Measurements from ENCODE around the gene TCF4. TPM values are rescaled to one million over a fixed set of nuclear protein-coding genes. Genes with fewer than 3 reads are reported as not detected.

The TCF4 gene
- total RNA-seq, 1 experiment from 2014 or later: 143 TPM

DNA sequence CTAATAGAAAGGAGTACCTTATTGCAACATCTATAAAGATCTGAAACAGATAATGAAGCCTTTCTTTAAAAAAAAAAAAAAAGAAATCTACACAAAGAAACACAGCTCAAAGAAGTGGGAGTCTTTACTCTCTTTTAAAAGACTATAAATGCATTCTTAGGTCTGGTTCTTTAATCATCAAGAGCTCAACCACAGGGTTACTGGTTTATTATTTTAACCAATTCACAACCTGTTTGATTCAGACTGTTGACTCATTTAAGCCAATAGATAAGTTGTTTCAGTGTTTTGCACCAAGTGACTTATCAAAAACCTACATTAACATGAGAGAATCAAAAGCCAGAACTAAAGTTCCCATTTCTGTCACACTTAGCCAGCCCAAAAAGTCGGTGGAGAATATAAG is 93.1 kb downstream of the TCF4 start:
- H3K27me3 ChIP-seq (replicated peaks; ENCODE audit: insufficient read depth, low read depth, low read length, poor library complexity): no peaks in the 10 kb centered on the region
- no peaks in the 10 kb centered on the region for H3K9me3 ChIP-seq (ENCODE audit: low read depth, low read length, poor library complexity, severe bottlenecking)
- TF ChIP-seq, protein P1, sequence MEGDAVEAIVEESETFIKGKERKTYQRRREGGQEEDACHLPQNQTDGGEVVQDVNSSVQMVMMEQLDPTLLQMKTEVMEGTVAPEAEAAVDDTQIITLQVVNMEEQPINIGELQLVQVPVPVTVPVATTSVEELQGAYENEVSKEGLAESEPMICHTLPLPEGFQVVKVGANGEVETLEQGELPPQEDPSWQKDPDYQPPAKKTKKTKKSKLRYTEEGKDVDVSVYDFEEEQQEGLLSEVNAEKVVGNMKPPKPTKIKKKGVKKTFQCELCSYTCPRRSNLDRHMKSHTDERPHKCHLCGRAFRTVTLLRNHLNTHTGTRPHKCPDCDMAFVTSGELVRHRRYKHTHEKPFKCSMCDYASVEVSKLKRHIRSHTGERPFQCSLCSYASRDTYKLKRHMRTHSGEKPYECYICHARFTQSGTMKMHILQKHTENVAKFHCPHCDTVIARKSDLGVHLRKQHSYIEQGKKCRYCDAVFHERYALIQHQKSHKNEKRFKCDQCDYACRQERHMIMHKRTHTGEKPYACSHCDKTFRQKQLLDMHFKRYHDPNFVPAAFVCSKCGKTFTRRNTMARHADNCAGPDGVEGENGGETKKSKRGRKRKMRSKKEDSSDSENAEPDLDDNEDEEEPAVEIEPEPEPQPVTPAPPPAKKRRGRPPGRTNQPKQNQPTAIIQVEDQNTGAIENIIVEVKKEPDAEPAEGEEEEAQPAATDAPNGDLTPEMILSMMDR (conservative IDR thresholded peaks at IDR 0.05; ENCODE audit: low read depth, low read length): no peak
- no peak for TF ChIP-seq EZH2 (IDR thresholded peaks at IDR 0.05; ENCODE audit: borderline replicate concordance, low read depth, low read length, poor library complexity, severe bottlenecking)
- no TSS peak for BruUV-seq (replicated peaks)
- POLR2A ChIA-PET (ENCODE audit: low non-redundant PET): no interaction called here
- no peak overlapping the region for H3K27ac ChIP-seq (ENCODE audit: low read depth, low read length, poor library complexity, severe bottlenecking)
- intact Hi-C loops (cut with micrococcal nuclease; ENCODE audit: unreplicated experiment): loop anchor here (5.0 kb wide), 1 partner anchor 73 kb away; no protein-coding TSS in a partner anchor
- DNase-seq (ENCODE audit: low spot score): no peak
- no peaks in the 10 kb centered on the region for H3K36me3 ChIP-seq (ENCODE audit: insufficient read depth, low read length, poor library complexity, severe bottlenecking)
- no peak overlapping the region for H3K4me3 ChIP-seq (ENCODE audit: low read depth, low read length, poor library complexity, severe bottlenecking)
- CTCF ChIA-PET: no interaction called here
- H3K4me1 ChIP-seq (ENCODE audit: insufficient read depth, low read length, poor library complexity, severe bottlenecking): peaks cover 50% of the 10 kb centered on the region

DNA sequence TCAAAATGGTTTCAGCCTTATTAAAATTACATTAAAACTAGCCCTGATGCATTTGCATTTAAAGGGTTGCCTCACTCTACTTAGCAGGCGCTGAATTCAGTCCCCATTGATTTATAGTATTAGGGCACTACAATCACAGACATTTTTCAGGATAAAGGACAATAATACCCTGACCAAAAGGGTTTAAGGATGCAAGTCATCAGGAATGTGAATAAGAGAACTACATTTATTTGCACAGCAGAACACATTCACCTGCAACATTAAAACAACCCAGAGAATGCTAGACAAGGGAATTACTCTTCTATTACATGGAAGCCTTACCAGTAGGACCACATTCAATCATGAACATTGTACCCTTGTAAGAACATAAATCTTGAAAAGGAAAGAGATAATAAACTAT is 93.6 kb downstream of the TCF4 start:
- ChIA-PET POLR2A (ENCODE audit: low non-redundant PET) (no interaction called here), CTCF (interaction anchor here (0.6 kb wide), 1 partner anchor 12 kb away, joined by 4 read pairs; no protein-coding TSS in a partner anchor)
- intact Hi-C loops (cut with micrococcal nuclease; ENCODE audit: unreplicated experiment): no loop called here

DNA sequence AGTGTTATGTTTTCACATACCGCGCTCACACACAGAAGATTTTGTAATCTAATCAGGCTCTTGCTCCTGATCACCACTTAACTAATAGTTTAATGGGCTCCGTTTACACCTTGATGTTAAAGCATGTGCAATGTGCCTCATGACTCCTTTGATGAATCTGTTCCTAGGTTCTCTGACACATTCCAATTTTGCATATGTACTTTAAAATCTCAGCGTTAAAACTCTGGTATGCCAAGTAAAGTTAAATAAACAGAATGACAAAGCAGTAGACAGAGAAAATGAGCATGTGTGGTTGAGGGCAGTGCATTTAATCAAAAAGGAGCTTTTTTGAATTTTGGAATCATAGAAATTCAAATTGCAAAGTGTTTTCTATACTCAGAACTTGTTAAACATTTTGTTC is 96.4 kb downstream of the TCF4 start:
- TF ChIP-seq, protein P1 (conservative IDR thresholded peaks at IDR 0.05; ENCODE audit: low read depth, low read length): no peak
- no peak for TF ChIP-seq EZH2 (IDR thresholded peaks at IDR 0.05; ENCODE audit: borderline replicate concordance, low read depth, low read length, poor library complexity, severe bottlenecking)
- Histone ChIP-seq H3K27me3 (replicated peaks; ENCODE audit: insufficient read depth, low read depth, low read length, poor library complexity) (no peaks in the 10 kb centered on the region), H3K36me3 (ENCODE audit: insufficient read depth, low read length, poor library complexity, severe bottlenecking) (no peaks in the 10 kb centered on the region), H3K4me3 (ENCODE audit: low read depth, low read length, poor library complexity, severe bottlenecking) (no peak overlapping the region), H3K9me3 (ENCODE audit: low read depth, low read length, poor library complexity, severe bottlenecking) (no peaks in the 10 kb centered on the region), H3K4me1 (ENCODE audit: insufficient read depth, low read length, poor library complexity, severe bottlenecking) (peaks cover 42% of the 10 kb centered on the region), H3K27ac (ENCODE audit: low read depth, low read length, poor library complexity, severe bottlenecking) (no peak overlapping the region)
- intact Hi-C loops (cut with micrococcal nuclease; ENCODE audit: unreplicated experiment): no loop called here
- DNase-seq (ENCODE audit: low spot score): no peak
- no TSS peak for BruUV-seq (replicated peaks)
- CTCF ChIA-PET: no interaction called here
- POLR2A ChIA-PET (ENCODE audit: low non-redundant PET): no interaction called here

More for the DNA sequence above, 93.6 kb downstream of the TCF4 start:
- Histone ChIP-seq H3K27me3 (replicated peaks; ENCODE audit: insufficient read depth, low read depth, low read length, poor library complexity) (no peaks in the 10 kb centered on the region), H3K4me1 (ENCODE audit: insufficient read depth, low read length, poor library complexity, severe bottlenecking) (peaks cover 48% of the 10 kb centered on the region), H3K36me3 (ENCODE audit: insufficient read depth, low read length, poor library complexity, severe bottlenecking) (no peaks in the 10 kb centered on the region), H3K4me3 (ENCODE audit: low read depth, low read length, poor library complexity, severe bottlenecking) (no peak overlapping the region), H3K9me3 (ENCODE audit: low read depth, low read length, poor library complexity, severe bottlenecking) (no peaks in the 10 kb centered on the region), H3K27ac (ENCODE audit: low read depth, low read length, poor library complexity, severe bottlenecking) (no peak overlapping the region)
- DNase-seq (ENCODE audit: low spot score): no peak
- BruUV-seq (replicated peaks): no TSS peak
- TF ChIP-seq, protein P1 (conservative IDR thresholded peaks at IDR 0.05; ENCODE audit: low read depth, low read length): no peak
- TF ChIP-seq EZH2 (IDR thresholded peaks at IDR 0.05; ENCODE audit: borderline replicate concordance, low read depth, low read length, poor library complexity, severe bottlenecking): no peak

All from A673 (cell line).